CD4-positive, alpha-beta T cell (primary cell): ENCODE measurements around the gene KCTD11. TPM values are rescaled to one million over a fixed set of nuclear protein-coding genes. Genes with fewer than 3 reads are reported as not detected.

ENCODE experiments used
- ATAC-seq: fragments of 200-7000 bp; cut with Tn5 transposase; one replicate; pipeline ENCODE4 v1.10.0; 2022; ENCODE audit warnings: mild to moderate bottlenecking; ENCODE audit not compliant: poor library complexity
- CTCF ChIA-PET: fragments of 350-600 bp; sonication (Branson Sonifier 250); formaldehyde crosslinking; loops from one replicate; lab custom pipeline; 2021; ENCODE audit warnings: antibody characterized with exemption, inconsistent platforms; lab: Charles Lee
- POLR2A ChIA-PET: fragments of 350-600 bp; sonication (Branson Sonifier 250); formaldehyde crosslinking; loops from one replicate; lab custom pipeline; 2021; ENCODE audit warnings: antibody characterized with exemption, inconsistent platforms; lab: Charles Lee
- DNase-seq, 14 experiments: peaks; one replicate each; pipeline ENCODE4 v3.0.0-alpha.2; 2013 to 2020; ENCODE audit warnings: mixed read lengths in 2 of 14
- H3K27ac ChIP-seq, 2 donors: one replicate each; pipeline versions ENCODE4 v1.5.1 to v1.7.0; 2013; ENCODE audit warnings: low read length in 2 of 2, low read depth in 1 of 2, mild to moderate bottlenecking in 1 of 2
- H3K27me3 ChIP-seq, 2 experiments: 1 replicate in 1 of 2; 2 replicates in 1 of 2; pipeline versions ENCODE4 v1.6.1 to v1.7.0; 2013; ENCODE audit warnings: low read length in 2 of 2, control low read depth in 1 of 2, mild to moderate bottlenecking in 1 of 2, moderate library complexity in 1 of 2; ENCODE audit not compliant: insufficient read depth in 2 of 2, control insufficient read depth in 1 of 2
- H3K36me3 ChIP-seq: one replicate; pipeline ENCODE4 v1.6.1; 2013; ENCODE audit warnings: low read length, control low read depth; ENCODE audit not compliant: insufficient read depth
- H3K4me1 ChIP-seq: one replicate; pipeline ENCODE4 v1.6.1; 2013; ENCODE audit warnings: low read length, control low read depth; ENCODE audit not compliant: insufficient read depth
- H3K4me3 ChIP-seq: one replicate; pipeline ENCODE4 v1.5.1; 2013; ENCODE audit warnings: mild to moderate bottlenecking, low read length, moderate library complexity
- H3K9me3 ChIP-seq, 2 experiments: 1 replicate in 1 of 2; 2 replicates in 1 of 2; pipeline versions ENCODE4 v1.6.1 to v1.7.0; 2013; ENCODE audit warnings: low read length in 2 of 2, mild to moderate bottlenecking in 2 of 2, control low read depth in 1 of 2, moderate library complexity in 1 of 2; ENCODE audit not compliant: control insufficient read depth in 1 of 2, insufficient read depth in 1 of 2
- H3K27ac Mint-ChIP-seq: one replicate; pipeline ENCODE4 v1.8.0; 2020; ENCODE audit warnings: mixed read lengths
- H3K27me3 Mint-ChIP-seq: one replicate; pipeline ENCODE4 v1.8.0; 2021; ENCODE audit warnings: mixed read lengths
- H3K36me3 Mint-ChIP-seq: one replicate; pipeline ENCODE4 v1.8.0; 2021; ENCODE audit warnings: low read depth, mixed read lengths
- H3K4me1 Mint-ChIP-seq: one replicate; pipeline ENCODE4 v1.8.0; 2021; ENCODE audit warnings: low read depth, mixed read lengths
- H3K4me3 Mint-ChIP-seq: one replicate; pipeline ENCODE4 v1.8.0; 2020; ENCODE audit warnings: mild to moderate bottlenecking, mixed read lengths
- H3K9me3 Mint-ChIP-seq: one replicate; pipeline ENCODE4 v1.8.0; 2020; ENCODE audit warnings: mixed read lengths
- CTCF ChIP-seq: fragments of 200-600 bp; IDR thresholded peaks from one replicate; pipeline ENCODE4 v1.8.0; 2022; ENCODE audit warnings: antibody characterized with exemption, mild to moderate bottlenecking
- intact Hi-C, 2 experiments: fragments of 100-400 bp; cut with DNase I in 1 of 2; cut with micrococcal nuclease in 1 of 2; formaldehyde crosslinking; loops; one replicate each; pipeline versions ENCODE4 v1.15.1 to v1.9.0; 2023 to 2025; cut with DNase I, micrococcal nuclease
- total RNA-seq, 174 experiments: library from RNA in 2 of 174; stranded (reverse) in 2 of 174; gene quantifications; one replicate each; pipeline ENCODE4 v1.2.3 and lab custom pipeline; 2021 to 2026

The KCTD11 gene
- total RNA-seq, 2 experiments from 2014 or later: 1.3 to 1.6 TPM

- POLR2A ChIA-PET: interaction anchor here (1.4 to 5.4 kb wide), 5 partner anchors 17 to 374 kb away, joined by 5 to 46 read pairs (median 6); partner anchors contain the start of genes ACAP1, NEURL4 and TP53
- H3K27me3 Mint-ChIP-seq: no peaks in the 10 kb centered on the region
- H3K9me3 ChIP-seq: no peaks in the 10 kb centered on the region
- CTCF ChIA-PET: interaction anchor here (0.5 to 1.6 kb wide), 6 partner anchors 9 to 47 kb away, joined by 3 to 7 read pairs (median 4); partner anchors contain the start of gene ACAP1
- TF ChIP-seq CTCF: no peak
- DNase-seq (no peak), ATAC-seq (no peak)
- peak overlapping the region; percentile 23 to 40 for H3K27ac ChIP-seq
- no peaks in the 10 kb centered on the region for H3K27me3 ChIP-seq
- peaks cover 69% of the 10 kb centered on the region for H3K4me1 ChIP-seq
- H3K36me3 Mint-ChIP-seq: peaks cover 88% of the 10 kb centered on the region
- peak overlapping the region; percentile 85 for H3K4me3 Mint-ChIP-seq
- peaks cover 74% of the 10 kb centered on the region for H3K4me1 Mint-ChIP-seq
- H3K27ac Mint-ChIP-seq: peak overlapping the region; percentile 95
- no peak overlapping the region for H3K4me3 ChIP-seq
- no peaks in the 10 kb centered on the region for H3K9me3 Mint-ChIP-seq
- H3K36me3 ChIP-seq: peaks cover 70% of the 10 kb centered on the region
- intact Hi-C loops: no loop called here
Observed at GRCh38 chr17:7313088-7313889, 38.7 kb upstream of the KCTD11 start.

- CTCF ChIA-PET: interaction anchor here (0.7 to 1.6 kb wide), 3 partner anchors 14 to 34 kb away, joined by 3 to 7 read pairs (median 4); partner anchors contain the start of gene ACAP1
Observed at GRCh38 chr17:7313890-7314718, 37.9 kb upstream of the KCTD11 start.

More at GRCh38 chr17:7313890-7314718, 37.9 kb upstream of the KCTD11 start:
- Histone ChIP-seq H3K9me3 (no peaks in the 10 kb centered on the region), H3K27me3 (no peaks in the 10 kb centered on the region), H3K36me3 (peaks cover 78% of the 10 kb centered on the region), H3K4me3 (peak overlapping the region; percentile 86), H3K4me1 (peaks cover 67% of the 10 kb centered on the region), H3K27ac (peak overlapping the region; percentile 79 to 82)
- DNase-seq: no peak
- intact Hi-C loops: loop anchor here in 1 of 2 experiments (2.0 kb wide), 1 partner anchor 15 kb away; the partner anchor contains the start of gene NEURL4
- POLR2A ChIA-PET: interaction anchor here (1.3 to 5.4 kb wide), 7 partner anchors 16 to 806 kb away, joined by 4 to 46 read pairs (median 6); partner anchors contain the start of genes ACAP1, NEURL4, PHF23 and TP53
- Mint-ChIP-seq H3K4me3 (peak overlapping the region; percentile 85), H3K27ac (peak overlapping the region; percentile 95), H3K36me3 (peaks cover 88% of the 10 kb centered on the region), H3K9me3 (no peaks in the 10 kb centered on the region), H3K4me1 (peaks cover 67% of the 10 kb centered on the region), H3K27me3 (no peaks in the 10 kb centered on the region)
- no peak for ATAC-seq
- TF ChIP-seq CTCF: no peak
